ENCODE results near the gene ETFA. TPM values are rescaled to one million over a fixed set of nuclear protein-coding genes. Genes with fewer than 3 reads are reported as not detected.
A peak's percentile ranks its signal among the peaks of the same experiment; 100 is the strongest.

The ETFA gene
- total RNA-seq, 1 donor from 2014 or later: 68.7 TPM

- TF ChIP-seq CTCF (IDR thresholded peaks at IDR 0.05; ENCODE audit: insufficient read depth, low read length, poor library complexity, severe bottlenecking): no peak
- no peak for DNase-seq (ENCODE audit: low read depth)
- Histone ChIP-seq H3K36me3 (ENCODE audit: control insufficient read depth, insufficient read depth, low read length) (no peaks in the 10 kb centered on the region), H3K4me3 (ENCODE audit: low read depth, low read length) (peak overlapping the region; percentile 26), H3K27me3 (ENCODE audit: control insufficient read depth, insufficient read depth, low read length) (peaks cover 74% of the 10 kb centered on the region)
These were observed 24.3 kb upstream of the ETFA start for GRCh38 chr15:76335307-76336253.

- no peaks in the 10 kb centered on the region for H3K36me3 ChIP-seq (ENCODE audit: control insufficient read depth, insufficient read depth, low read length)
- no peak overlapping the region for H3K4me3 ChIP-seq (ENCODE audit: low read depth, low read length)
- no peak for TF ChIP-seq CTCF (IDR thresholded peaks at IDR 0.05; ENCODE audit: insufficient read depth, low read length, poor library complexity, severe bottlenecking)
- no peak for DNase-seq (ENCODE audit: low read depth)
- peaks cover 67% of the 10 kb centered on the region for H3K27me3 ChIP-seq (ENCODE audit: control insufficient read depth, insufficient read depth, low read length)
These were observed 23.4 kb upstream of the ETFA start for GRCh38 chr15:76334438-76335306.

DNA sequence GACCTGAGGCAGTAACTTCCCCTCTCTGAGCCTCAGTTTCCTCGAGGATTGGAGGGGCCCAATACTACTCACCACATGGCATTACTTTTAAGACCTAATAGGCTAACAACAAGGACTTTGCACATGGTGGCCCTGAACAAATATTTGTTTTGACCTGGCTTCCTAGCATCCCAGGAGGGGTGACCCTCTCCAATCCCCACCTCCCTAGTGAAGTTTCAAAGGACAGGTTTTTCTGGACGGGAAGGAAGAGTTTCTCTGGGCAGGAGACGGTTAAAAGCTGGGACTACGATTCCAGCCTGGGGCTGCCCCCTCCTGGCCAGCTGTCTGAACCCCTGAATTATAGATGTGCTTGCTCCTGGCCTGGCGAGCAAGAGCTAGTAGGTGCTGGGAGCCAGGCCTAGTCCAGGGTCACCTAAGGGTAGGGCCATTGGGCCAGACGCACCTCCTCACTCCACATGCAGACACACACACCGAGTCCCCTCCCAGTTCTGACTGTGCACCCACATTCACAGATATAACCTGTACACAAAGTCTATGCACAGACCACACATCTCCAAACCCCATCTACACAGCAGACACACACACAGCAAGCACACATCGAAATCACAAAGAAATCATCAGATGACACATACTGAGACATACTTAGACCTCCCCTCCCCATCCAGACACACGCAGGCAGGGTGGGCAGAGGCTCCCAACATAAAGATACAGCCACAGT lies 22.6 kb upstream of the ETFA start:
- no peak for DNase-seq (ENCODE audit: low read depth)
- H3K36me3 ChIP-seq (ENCODE audit: control insufficient read depth, insufficient read depth, low read length): no peaks in the 10 kb centered on the region
- TF ChIP-seq CTCF (IDR thresholded peaks at IDR 0.05; ENCODE audit: insufficient read depth, low read length, poor library complexity, severe bottlenecking): peak; percentile 33
- peaks cover 61% of the 10 kb centered on the region for H3K27me3 ChIP-seq (ENCODE audit: control insufficient read depth, insufficient read depth, low read length)
- no peak overlapping the region for H3K4me3 ChIP-seq (ENCODE audit: low read depth, low read length)

DNA sequence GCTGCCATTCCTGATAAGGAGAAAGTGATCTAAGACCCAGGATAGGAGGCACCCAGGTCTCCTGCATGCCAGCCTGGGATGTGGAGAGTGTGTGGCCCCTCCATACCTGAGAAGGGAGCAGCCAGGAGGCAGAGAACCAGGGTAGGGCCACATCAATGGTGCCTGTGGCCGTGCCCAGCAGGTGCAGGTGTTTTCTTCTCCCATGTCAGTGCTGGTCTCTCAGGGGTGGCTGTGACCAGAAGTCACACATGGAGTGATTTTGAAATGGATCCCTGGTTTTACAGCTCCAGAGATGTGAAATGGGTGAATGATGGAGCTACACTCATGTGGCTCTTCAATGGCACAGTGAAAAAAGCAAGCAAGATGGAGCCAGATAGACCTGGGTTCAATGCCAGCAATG lies 22.0 kb upstream of the ETFA start:
- Histone ChIP-seq H3K4me3 (ENCODE audit: low read depth, low read length) (no peak overlapping the region), H3K27me3 (ENCODE audit: control insufficient read depth, insufficient read depth, low read length) (peaks cover 55% of the 10 kb centered on the region), H3K36me3 (ENCODE audit: control insufficient read depth, insufficient read depth, low read length) (no peaks in the 10 kb centered on the region)
- no peak for DNase-seq (ENCODE audit: low read depth)
- TF ChIP-seq CTCF (IDR thresholded peaks at IDR 0.05; ENCODE audit: insufficient read depth, low read length, poor library complexity, severe bottlenecking): no peak

- H3K4me3 ChIP-seq (ENCODE audit: low read depth, low read length): no peak overlapping the region
- H3K36me3 ChIP-seq (ENCODE audit: control insufficient read depth, insufficient read depth, low read length): no peaks in the 10 kb centered on the region
- DNase-seq (ENCODE audit: low read depth): no peak
- H3K27me3 ChIP-seq (ENCODE audit: control insufficient read depth, insufficient read depth, low read length): peaks cover 50% of the 10 kb centered on the region
- TF ChIP-seq CTCF (IDR thresholded peaks at IDR 0.05; ENCODE audit: insufficient read depth, low read length, poor library complexity, severe bottlenecking): no peak
These were observed 21.5 kb upstream of the ETFA start for GRCh38 chr15:76332796-76333195.

All from kidney epithelial cell (primary cell).